K562 (cell line): ENCODE measurements around the gene CEP95. TPM values are rescaled to one million over a fixed set of nuclear protein-coding genes. Genes with fewer than 3 reads are reported as not detected.

Experiments
- ARID3B ChIP-seq: fragments of 250-450 bp; sonication (Bioruptor Pico); IDR thresholded peaks from 2 replicates; pipeline ENCODE4 v1.4.0; 2020; ENCODE audit warnings: borderline replicate concordance
- BRCA1 ChIP-seq, 2 experiments: fragments of 450-650 bp in 1 of 2; sonication (generic) in 1 of 2; formaldehyde crosslinking in 1 of 2; IDR thresholded peaks; 2 replicates each; pipeline versions ENCODE4 v1.5.0 to v1.6.1; 2017 to 2020; ENCODE audit warnings: mild to moderate bottlenecking in 1 of 2, missing genetic modification reagents in 1 of 2
- BRF2 ChIP-seq: IDR thresholded peaks from 3 replicates; pipeline ENCODE4 v1.6.1; 2011; ENCODE audit warnings: borderline replicate concordance, mild to moderate bottlenecking; ENCODE audit not compliant: insufficient read length, insufficient read depth
- CC2D1A ChIP-seq: fragments of 450-650 bp; IDR thresholded peaks from 2 replicates; pipeline ENCODE4 v1.6.1; 2017; ENCODE audit warnings: mild to moderate bottlenecking
- E2F6 ChIP-seq, 2 experiments: IDR thresholded peaks; 2 replicates each; pipeline ENCODE4 v1.6.1; 2011; ENCODE audit warnings: borderline replicate concordance in 1 of 2, control low read depth in 1 of 2, low read depth in 1 of 2, low read length in 1 of 2, mild to moderate bottlenecking in 1 of 2, mixed read lengths in 1 of 2, moderate library complexity in 1 of 2; ENCODE audit not compliant: insufficient read depth in 1 of 2, insufficient read length in 1 of 2, poor library complexity in 1 of 2, severe bottlenecking in 1 of 2; ENCODE audit errors: extremely low read depth in 1 of 2
- IFI16 ChIP-seq: fragments of 250-450 bp; sonication (Bioruptor Pico); IDR thresholded peaks from 2 replicates; pipeline ENCODE4 v2.1.2; 2022; ENCODE audit warnings: mild to moderate bottlenecking, inconsistent platforms
- IRF9 ChIP-seq: fragments of 450-650 bp; IDR thresholded peaks from 2 replicates; pipeline ENCODE4 v1.6.1; 2016; ENCODE audit warnings: missing biosample characterization, missing genetic modification characterization
- MED1 ChIP-seq: sonication (generic); formaldehyde crosslinking; IDR thresholded peaks from 2 replicates; pipeline ENCODE4 v1.8.1; 2023; ENCODE audit warnings: missing genetic modification reagents, borderline replicate concordance
- MLLT1 ChIP-seq, 2 experiments: fragments of 450-650 bp; IDR thresholded peaks; 2 replicates each; pipeline ENCODE4 v1.6.1; 2016
- NBN ChIP-seq: fragments of 450-650 bp; IDR thresholded peaks from 2 replicates; pipeline ENCODE4 v1.6.1; 2016; ENCODE audit warnings: low read depth, mild to moderate bottlenecking
- POLR2B ChIP-seq: fragments of 450-650 bp; IDR thresholded peaks from 2 replicates; pipeline ENCODE4 v1.6.1; 2018; ENCODE audit warnings: low read depth; ENCODE audit not compliant: partially characterized antibody
- RNF219 ChIP-seq: fragments of 250-450 bp; sonication (Bioruptor Pico); IDR thresholded peaks from 2 replicates; pipeline ENCODE4 v1.5.0; 2022; ENCODE audit warnings: mild to moderate bottlenecking
- SETDB1 ChIP-seq: IDR thresholded peaks from one replicate; pipeline ENCODE4 v1.6.1; 2012; ENCODE audit warnings: low read length, control low read depth, inconsistent platforms
- TFAM ChIP-seq: fragments of 250-450 bp; sonication (Bioruptor Pico); conservative IDR thresholded peaks from 2 replicates; pipeline ENCODE4 v1.5.0; 2021; ENCODE audit warnings: mild to moderate bottlenecking, moderate library complexity
- ZC3H11A ChIP-seq: IDR thresholded peaks from 2 replicates; pipeline ENCODE4 v1.6.1; 2012; ENCODE audit warnings: low read depth, low read length, improper control_type of control experiment
- polyA plus RNA-seq, 8 experiments: library from polyadenylated mRNA; depleted of rRNA in 4 of 8; stranded (reverse) in 5 of 8; unstranded in 3 of 8; fragments of >200 nt; fragmentation: Nextera tagmentation in 2 of 8; fragmentation: Illumina TruSeq in 1 of 8; extraction: Ambion mirVana in 2 of 8; extraction: Trizol in 1 of 8; gene quantifications; 2 replicates each; pipeline versions ENCODE4 v1.2.1 to v1.2.3, GENCODE V29; 2011 to 2014; ENCODE audit warnings: inconsistent platforms in 1 of 8, missing spikeins in 1 of 8
- total RNA-seq, 7 experiments: library from RNA; depleted of rRNA in 6 of 7; stranded (reverse); fragments of >200 nt in 6 of 7; fragmentation: Illumina TruSeq in 2 of 7; extraction: Trizol in 2 of 7; gene quantifications; 2 replicates each; pipeline versions ENCODE4 v1.2.1 to v1.2.3, GENCODE V29; 2011 to 2021; ENCODE audit warnings: low replicate concordance in 1 of 7

CEP95 gene
- total and polyA plus RNA-seq, 9 of the 15 experiments (the other 6 are each of a cell fraction or from before 2014, with no cell fraction given) = 26.7 to 80.7 (median 56.9) TPM

- TF ChIP-seq RNF219 (CRISPR knock-in tag) (no peak), MED1 (CRISPR knock-in tag) (no peak), IFI16 (CRISPR knock-in tag) (no peak), TFAM (no peak), CC2D1A (peak; percentile 53; the same call in 1 of the 2 replicates), MLLT1 (IDR thresholded peaks at IDR 0.05) (no peak), IRF9 (tag) (0 out of 2 replicates have a peak, but pooled peaks have one; percentile 43), ARID3B (CRISPR knock-in tag) (no peak), SETDB1 (no peak), BRCA1 (IDR thresholded peaks at IDR 0.05) (no peak), BRCA1 (CRISPR knock-in tag; IDR thresholded peaks at IDR 0.05) (no peak), POLR2B (no peak), NBN (0 out of 2 replicates have a peak, but pooled peaks have one; percentile 23), E2F6 (IDR thresholded peaks at IDR 0.05; ENCODE audit: borderline replicate concordance in 1 of 2, extremely low read depth in 1 of 2, insufficient read depth in 1 of 2, insufficient read length in 1 of 2, low read depth in 1 of 2, low read length in 1 of 2, poor library complexity in 1 of 2, severe bottlenecking in 1 of 2) (no peak), BRF2 (no peak), ZC3H11A (no peak)
These were observed 27.0 kb downstream of the CEP95 start (continued) for GRCh38 chr17:64533784-64534183.
